Astrocyte (in vitro differentiated cells and primary cell): ENCODE data around the gene TBC1D10B.

Source experiments
- CTCF ChIP-seq: IDR thresholded peaks from 2 replicates; pipeline ENCODE4 v1.5.1; 2011; ENCODE audit warnings: low read depth, mild to moderate bottlenecking, inconsistent platforms, low read length, moderate library complexity; ENCODE audit not compliant: insufficient read depth
- EZH2 ChIP-seq: IDR thresholded peaks from 2 replicates; pipeline ENCODE4 v1.6.1; 2012; ENCODE audit warnings: mild to moderate bottlenecking, low read length, inconsistent platforms; ENCODE audit not compliant: insufficient read depth

GRCh38 chr16:30377050-30377811 is 6.9 kb upstream of the TBC1D10B start:
- TF ChIP-seq CTCF, result no peak
- no peak for TF ChIP-seq EZH2
